C4-2B (cell line): ENCODE data around the gene GAREM2.

ENCODE experiments used
- CTCF ChIP-seq: fragments of 450-650 bp; conservative IDR thresholded peaks from 2 replicates; pipeline ENCODE4 v1.5.1; 2017; ENCODE audit warnings: mild to moderate bottlenecking
- ZFX ChIP-seq: fragments of 450-650 bp; IDR thresholded peaks from 2 replicates; pipeline ENCODE4 v1.6.1; 2017

- TF ChIP-seq CTCF (no peak), ZFX (no peak)
These were observed 39.1 kb downstream of the GAREM2 start for GRCh38 chr2:26212011-26212410.
